Measurements from ENCODE around the gene SLC30A1. TPM values are rescaled to one million over a fixed set of nuclear protein-coding genes. Genes with fewer than 3 reads are reported as not detected.

SLC30A1 gene
- total and polyA plus RNA-seq, 2 of the 8 experiments (the other 6 are each of a cell fraction or from before 2014, with no cell fraction given): 4.5 to 14.0 TPM

DNA sequence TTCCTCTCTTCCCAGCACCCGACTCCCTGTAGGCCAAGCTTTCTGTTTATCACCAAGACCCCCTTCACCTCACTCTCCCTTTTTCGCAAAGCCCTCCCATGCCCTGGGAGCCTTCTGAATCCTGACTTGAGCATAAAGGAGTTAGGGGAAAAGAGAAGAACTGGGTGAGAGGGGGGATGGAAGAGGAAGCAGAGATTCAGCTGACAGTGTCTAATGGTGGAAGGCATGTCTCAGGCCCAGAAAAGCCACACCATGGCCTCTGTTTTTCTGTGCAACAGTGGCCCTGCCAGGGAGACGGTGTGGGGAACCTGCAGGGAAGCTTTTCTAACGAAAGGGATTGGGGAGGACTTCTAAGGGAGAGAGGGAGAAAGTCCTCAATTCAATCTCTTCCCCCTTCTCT lies 32.9 kb upstream of the SLC30A1 start (continued):
- TF ChIP-seq, protein P1, sequence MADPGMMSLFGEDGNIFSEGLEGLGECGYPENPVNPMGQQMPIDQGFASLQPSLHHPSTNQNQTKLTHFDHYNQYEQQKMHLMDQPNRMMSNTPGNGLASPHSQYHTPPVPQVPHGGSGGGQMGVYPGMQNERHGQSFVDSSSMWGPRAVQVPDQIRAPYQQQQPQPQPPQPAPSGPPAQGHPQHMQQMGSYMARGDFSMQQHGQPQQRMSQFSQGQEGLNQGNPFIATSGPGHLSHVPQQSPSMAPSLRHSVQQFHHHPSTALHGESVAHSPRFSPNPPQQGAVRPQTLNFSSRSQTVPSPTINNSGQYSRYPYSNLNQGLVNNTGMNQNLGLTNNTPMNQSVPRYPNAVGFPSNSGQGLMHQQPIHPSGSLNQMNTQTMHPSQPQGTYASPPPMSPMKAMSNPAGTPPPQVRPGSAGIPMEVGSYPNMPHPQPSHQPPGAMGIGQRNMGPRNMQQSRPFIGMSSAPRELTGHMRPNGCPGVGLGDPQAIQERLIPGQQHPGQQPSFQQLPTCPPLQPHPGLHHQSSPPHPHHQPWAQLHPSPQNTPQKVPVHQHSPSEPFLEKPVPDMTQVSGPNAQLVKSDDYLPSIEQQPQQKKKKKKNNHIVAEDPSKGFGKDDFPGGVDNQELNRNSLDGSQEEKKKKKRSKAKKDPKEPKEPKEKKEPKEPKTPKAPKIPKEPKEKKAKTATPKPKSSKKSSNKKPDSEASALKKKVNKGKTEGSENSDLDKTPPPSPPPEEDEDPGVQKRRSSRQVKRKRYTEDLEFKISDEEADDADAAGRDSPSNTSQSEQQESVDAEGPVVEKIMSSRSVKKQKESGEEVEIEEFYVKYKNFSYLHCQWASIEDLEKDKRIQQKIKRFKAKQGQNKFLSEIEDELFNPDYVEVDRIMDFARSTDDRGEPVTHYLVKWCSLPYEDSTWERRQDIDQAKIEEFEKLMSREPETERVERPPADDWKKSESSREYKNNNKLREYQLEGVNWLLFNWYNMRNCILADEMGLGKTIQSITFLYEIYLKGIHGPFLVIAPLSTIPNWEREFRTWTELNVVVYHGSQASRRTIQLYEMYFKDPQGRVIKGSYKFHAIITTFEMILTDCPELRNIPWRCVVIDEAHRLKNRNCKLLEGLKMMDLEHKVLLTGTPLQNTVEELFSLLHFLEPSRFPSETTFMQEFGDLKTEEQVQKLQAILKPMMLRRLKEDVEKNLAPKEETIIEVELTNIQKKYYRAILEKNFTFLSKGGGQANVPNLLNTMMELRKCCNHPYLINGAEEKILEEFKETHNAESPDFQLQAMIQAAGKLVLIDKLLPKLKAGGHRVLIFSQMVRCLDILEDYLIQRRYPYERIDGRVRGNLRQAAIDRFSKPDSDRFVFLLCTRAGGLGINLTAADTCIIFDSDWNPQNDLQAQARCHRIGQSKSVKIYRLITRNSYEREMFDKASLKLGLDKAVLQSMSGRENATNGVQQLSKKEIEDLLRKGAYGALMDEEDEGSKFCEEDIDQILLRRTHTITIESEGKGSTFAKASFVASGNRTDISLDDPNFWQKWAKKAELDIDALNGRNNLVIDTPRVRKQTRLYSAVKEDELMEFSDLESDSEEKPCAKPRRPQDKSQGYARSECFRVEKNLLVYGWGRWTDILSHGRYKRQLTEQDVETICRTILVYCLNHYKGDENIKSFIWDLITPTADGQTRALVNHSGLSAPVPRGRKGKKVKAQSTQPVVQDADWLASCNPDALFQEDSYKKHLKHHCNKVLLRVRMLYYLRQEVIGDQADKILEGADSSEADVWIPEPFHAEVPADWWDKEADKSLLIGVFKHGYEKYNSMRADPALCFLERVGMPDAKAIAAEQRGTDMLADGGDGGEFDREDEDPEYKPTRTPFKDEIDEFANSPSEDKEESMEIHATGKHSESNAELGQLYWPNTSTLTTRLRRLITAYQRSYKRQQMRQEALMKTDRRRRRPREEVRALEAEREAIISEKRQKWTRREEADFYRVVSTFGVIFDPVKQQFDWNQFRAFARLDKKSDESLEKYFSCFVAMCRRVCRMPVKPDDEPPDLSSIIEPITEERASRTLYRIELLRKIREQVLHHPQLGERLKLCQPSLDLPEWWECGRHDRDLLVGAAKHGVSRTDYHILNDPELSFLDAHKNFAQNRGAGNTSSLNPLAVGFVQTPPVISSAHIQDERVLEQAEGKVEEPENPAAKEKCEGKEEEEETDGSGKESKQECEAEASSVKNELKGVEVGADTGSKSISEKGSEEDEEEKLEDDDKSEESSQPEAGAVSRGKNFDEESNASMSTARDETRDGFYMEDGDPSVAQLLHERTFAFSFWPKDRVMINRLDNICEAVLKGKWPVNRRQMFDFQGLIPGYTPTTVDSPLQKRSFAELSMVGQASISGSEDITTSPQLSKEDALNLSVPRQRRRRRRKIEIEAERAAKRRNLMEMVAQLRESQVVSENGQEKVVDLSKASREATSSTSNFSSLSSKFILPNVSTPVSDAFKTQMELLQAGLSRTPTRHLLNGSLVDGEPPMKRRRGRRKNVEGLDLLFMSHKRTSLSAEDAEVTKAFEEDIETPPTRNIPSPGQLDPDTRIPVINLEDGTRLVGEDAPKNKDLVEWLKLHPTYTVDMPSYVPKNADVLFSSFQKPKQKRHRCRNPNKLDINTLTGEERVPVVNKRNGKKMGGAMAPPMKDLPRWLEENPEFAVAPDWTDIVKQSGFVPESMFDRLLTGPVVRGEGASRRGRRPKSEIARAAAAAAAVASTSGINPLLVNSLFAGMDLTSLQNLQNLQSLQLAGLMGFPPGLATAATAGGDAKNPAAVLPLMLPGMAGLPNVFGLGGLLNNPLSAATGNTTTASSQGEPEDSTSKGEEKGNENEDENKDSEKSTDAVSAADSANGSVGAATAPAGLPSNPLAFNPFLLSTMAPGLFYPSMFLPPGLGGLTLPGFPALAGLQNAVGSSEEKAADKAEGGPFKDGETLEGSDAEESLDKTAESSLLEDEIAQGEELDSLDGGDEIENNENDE (IDR thresholded peaks at IDR 0.05; ENCODE audit: insufficient replicate concordance, low read length): no peak
- TF ChIP-seq JUN (IDR thresholded peaks at IDR 0.05; ENCODE audit: low read depth, low read length) (no peak), TAF7 (optimal IDR thresholded peaks at IDR 0.05; ENCODE audit: borderline replicate concordance, low read depth, low read length) (no peak), ASH2L (IDR thresholded peaks at IDR 0.05; ENCODE audit: low read length) (no peak), KDM4A (IDR thresholded peaks at IDR 0.05; ENCODE audit: low read depth, low read length, severe bottlenecking) (no peak)
- TF ChIP-seq, protein P2, sequence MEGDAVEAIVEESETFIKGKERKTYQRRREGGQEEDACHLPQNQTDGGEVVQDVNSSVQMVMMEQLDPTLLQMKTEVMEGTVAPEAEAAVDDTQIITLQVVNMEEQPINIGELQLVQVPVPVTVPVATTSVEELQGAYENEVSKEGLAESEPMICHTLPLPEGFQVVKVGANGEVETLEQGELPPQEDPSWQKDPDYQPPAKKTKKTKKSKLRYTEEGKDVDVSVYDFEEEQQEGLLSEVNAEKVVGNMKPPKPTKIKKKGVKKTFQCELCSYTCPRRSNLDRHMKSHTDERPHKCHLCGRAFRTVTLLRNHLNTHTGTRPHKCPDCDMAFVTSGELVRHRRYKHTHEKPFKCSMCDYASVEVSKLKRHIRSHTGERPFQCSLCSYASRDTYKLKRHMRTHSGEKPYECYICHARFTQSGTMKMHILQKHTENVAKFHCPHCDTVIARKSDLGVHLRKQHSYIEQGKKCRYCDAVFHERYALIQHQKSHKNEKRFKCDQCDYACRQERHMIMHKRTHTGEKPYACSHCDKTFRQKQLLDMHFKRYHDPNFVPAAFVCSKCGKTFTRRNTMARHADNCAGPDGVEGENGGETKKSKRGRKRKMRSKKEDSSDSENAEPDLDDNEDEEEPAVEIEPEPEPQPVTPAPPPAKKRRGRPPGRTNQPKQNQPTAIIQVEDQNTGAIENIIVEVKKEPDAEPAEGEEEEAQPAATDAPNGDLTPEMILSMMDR (IDR thresholded peaks at IDR 0.05; ENCODE audit: control extremely low read depth in 1 of 3, insufficient read depth in 1 of 3, low read depth in 1 of 3, low read length in 3 of 3): no peak
